Measurements from ENCODE around the gene ALKBH8.

DNA sequence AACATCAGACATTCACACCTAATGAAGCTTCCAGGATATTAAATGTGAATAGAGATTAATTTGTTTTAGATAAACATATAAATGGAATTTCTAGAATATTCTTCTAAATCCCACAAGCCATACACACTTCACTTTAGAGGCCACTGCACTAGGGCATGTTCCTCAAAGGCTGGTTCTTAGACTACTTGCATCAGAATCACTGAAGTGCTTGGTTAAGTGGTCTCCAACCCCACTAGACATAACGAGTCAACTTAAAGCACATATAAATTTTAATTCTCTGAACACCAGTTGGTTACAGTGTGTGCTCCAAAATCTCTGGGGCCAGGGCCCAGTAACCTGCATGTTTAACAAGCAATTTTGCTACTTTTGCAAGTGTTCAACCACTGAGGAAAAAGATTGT, 7.9 kb upstream of the ALKBH8 start:
- TF ChIP-seq, protein P1, sequence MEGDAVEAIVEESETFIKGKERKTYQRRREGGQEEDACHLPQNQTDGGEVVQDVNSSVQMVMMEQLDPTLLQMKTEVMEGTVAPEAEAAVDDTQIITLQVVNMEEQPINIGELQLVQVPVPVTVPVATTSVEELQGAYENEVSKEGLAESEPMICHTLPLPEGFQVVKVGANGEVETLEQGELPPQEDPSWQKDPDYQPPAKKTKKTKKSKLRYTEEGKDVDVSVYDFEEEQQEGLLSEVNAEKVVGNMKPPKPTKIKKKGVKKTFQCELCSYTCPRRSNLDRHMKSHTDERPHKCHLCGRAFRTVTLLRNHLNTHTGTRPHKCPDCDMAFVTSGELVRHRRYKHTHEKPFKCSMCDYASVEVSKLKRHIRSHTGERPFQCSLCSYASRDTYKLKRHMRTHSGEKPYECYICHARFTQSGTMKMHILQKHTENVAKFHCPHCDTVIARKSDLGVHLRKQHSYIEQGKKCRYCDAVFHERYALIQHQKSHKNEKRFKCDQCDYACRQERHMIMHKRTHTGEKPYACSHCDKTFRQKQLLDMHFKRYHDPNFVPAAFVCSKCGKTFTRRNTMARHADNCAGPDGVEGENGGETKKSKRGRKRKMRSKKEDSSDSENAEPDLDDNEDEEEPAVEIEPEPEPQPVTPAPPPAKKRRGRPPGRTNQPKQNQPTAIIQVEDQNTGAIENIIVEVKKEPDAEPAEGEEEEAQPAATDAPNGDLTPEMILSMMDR (IDR thresholded peaks at IDR 0.05): no peak
- no peak for TF ChIP-seq POLR2AphosphoS5 (IDR thresholded peaks at IDR 0.05; ENCODE audit: low read depth, low read length)

All from Panc1 (cell line).